ENCODE results near the gene TOMM22.

DNA sequence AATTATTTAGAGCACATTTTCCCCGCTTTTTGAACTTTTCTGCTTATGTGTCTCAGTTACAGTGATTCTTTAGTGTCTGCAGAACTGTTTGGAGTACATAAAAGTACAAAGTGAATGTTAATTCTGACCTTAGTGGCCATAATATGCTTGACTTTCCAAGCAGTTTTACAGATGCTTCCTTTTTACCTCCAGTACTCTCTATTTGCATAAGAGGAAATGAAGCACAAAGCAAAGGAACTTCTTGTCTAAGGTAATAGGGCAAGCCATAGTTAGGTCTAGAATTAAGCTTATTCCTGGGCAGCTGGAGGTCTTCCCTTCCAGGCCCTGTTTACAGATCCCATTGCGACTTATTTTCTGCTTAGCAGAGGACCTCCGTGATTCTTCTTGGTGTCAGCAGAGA lies 27.5 kb downstream of the TOMM22 start:
- TF ChIP-seq, protein P1, sequence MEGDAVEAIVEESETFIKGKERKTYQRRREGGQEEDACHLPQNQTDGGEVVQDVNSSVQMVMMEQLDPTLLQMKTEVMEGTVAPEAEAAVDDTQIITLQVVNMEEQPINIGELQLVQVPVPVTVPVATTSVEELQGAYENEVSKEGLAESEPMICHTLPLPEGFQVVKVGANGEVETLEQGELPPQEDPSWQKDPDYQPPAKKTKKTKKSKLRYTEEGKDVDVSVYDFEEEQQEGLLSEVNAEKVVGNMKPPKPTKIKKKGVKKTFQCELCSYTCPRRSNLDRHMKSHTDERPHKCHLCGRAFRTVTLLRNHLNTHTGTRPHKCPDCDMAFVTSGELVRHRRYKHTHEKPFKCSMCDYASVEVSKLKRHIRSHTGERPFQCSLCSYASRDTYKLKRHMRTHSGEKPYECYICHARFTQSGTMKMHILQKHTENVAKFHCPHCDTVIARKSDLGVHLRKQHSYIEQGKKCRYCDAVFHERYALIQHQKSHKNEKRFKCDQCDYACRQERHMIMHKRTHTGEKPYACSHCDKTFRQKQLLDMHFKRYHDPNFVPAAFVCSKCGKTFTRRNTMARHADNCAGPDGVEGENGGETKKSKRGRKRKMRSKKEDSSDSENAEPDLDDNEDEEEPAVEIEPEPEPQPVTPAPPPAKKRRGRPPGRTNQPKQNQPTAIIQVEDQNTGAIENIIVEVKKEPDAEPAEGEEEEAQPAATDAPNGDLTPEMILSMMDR (IDR thresholded peaks at IDR 0.05), result no peak
- TF ChIP-seq POLR2A (IDR thresholded peaks at IDR 0.05), result no peak

Measured in heart left ventricle (tissue), 13 donors.